HepG2 (cell line): Measurements from ENCODE around the gene UBE2H. TPM values are rescaled to one million over a fixed set of nuclear protein-coding genes. Genes with fewer than 3 reads are reported as not detected.

Experiments
- ATAC-seq: fragments of 200-7000 bp; cut with Tn5 transposase; 3 replicates; pipeline ENCODE4 v1.9.1; 2020; ENCODE audit warnings: mild to moderate bottlenecking, moderate library complexity
- BruUV-seq: library from RNA; stranded (reverse); fragments of 400-500 nt; replicated peaks from 2 replicates; lab custom pipeline; 2021; lab: Mats Ljungman, UMichigan
- CTCF ChIA-PET: fragments of 300-600 bp; formaldehyde crosslinking; extraction: SDS; loops from one replicate; lab custom pipeline; 2021; ENCODE audit warnings: low total read pairs, inconsistent platforms, low intra/inter-chr PET ratio; lab: Yijun Ruan, JAX
- POLR2A ChIA-PET: fragments of 350-600 bp; sonication (Branson Sonifier 250); formaldehyde crosslinking; loops from one replicate; lab custom pipeline; 2020; ENCODE audit warnings: antibody characterized with exemption, inconsistent platforms; lab: Yijun Ruan, JAX
- DNase-seq: peaks from one replicate; pipeline ENCODE4 v3.0.0-alpha.2; 2015; ENCODE audit warnings: low spot score
- FAIRE-seq: peaks from 3 replicates; lab custom pipeline; 2011; peaks lifted over from hg19 to GRCh38; lab: Jason Lieb, UNC
- H2AFZ ChIP-seq: one replicate; pipeline ENCODE4 v1.6.1; 2011; ENCODE audit warnings: low read length, inconsistent platforms
- H3K27ac ChIP-seq: fragments of 300-600 bp; 3 replicates; pipeline ENCODE4 v1.8.0; 2011; ENCODE audit warnings: mixed run types, mild to moderate bottlenecking, mixed read lengths, low read length, inconsistent platforms; ENCODE audit not compliant: insufficient read depth; ENCODE audit errors: extremely low read length
- H3K27me3 ChIP-seq, 2 experiments: fragments of 200-600 bp in 1 of 2; 2 replicates in 1 of 2; 3 replicates in 1 of 2; pipeline versions ENCODE4 v1.6.0 to v1.8.0; 2011; ENCODE audit warnings: low read length in 2 of 2, mild to moderate bottlenecking in 2 of 2, moderate library complexity in 2 of 2, inconsistent platforms in 1 of 2; ENCODE audit not compliant: insufficient read depth in 2 of 2, control insufficient read depth in 1 of 2
- H3K36me3 ChIP-seq, 2 experiments: fragments of 200-600 bp in 1 of 2; replicated peaks in 1 of 2; 2 replicates in 1 of 2; 3 replicates in 1 of 2; pipeline versions ENCODE4 v1.5.1 to v1.8.0; 2011; ENCODE audit warnings: low read length in 2 of 2, inconsistent platforms in 1 of 2; ENCODE audit not compliant: insufficient read depth in 2 of 2, control insufficient read depth in 1 of 2
- H3K4me1 ChIP-seq: 2 replicates; pipeline ENCODE4 v1.5.1; 2012; ENCODE audit warnings: low read length, inconsistent platforms; ENCODE audit not compliant: insufficient read depth
- H3K4me2 ChIP-seq: 2 replicates; pipeline ENCODE4 v1.6.0; 2011; ENCODE audit warnings: low read depth, low read length, inconsistent platforms
- H3K4me3 ChIP-seq, 3 experiments: fragments of 200-600 bp in 1 of 3; sonication (generic), shearing (Covaris generic) in 1 of 3; replicated peaks in 1 of 3; 2 replicates each; pipeline ENCODE4 v1.5.1; 2011 to 2016; ENCODE audit warnings: low read length in 3 of 3, inconsistent platforms in 2 of 3, low read depth in 2 of 3, mild to moderate bottlenecking in 2 of 3, control low read depth in 1 of 3, mixed read lengths in 1 of 3; ENCODE audit not compliant: insufficient read depth in 1 of 3
- H3K79me2 ChIP-seq: one replicate; pipeline ENCODE4 v1.6.1; 2011; ENCODE audit warnings: low read length, inconsistent platforms; ENCODE audit not compliant: insufficient read depth
- H3K9ac ChIP-seq: 2 replicates; pipeline ENCODE4 v1.6.0; 2011; ENCODE audit warnings: mild to moderate bottlenecking, low read depth, low read length, inconsistent platforms; ENCODE audit not compliant: insufficient read depth
- H3K9me3 ChIP-seq: 2 replicates; pipeline ENCODE4 v1.5.1; 2012; ENCODE audit warnings: mild to moderate bottlenecking, low read length
- H4K20me1 ChIP-seq: 2 replicates; pipeline ENCODE4 v1.6.0; 2011; ENCODE audit warnings: inconsistent platforms, mild to moderate bottlenecking, low read length, moderate library complexity; ENCODE audit not compliant: insufficient read depth
- AGO2 ChIP-seq: fragments of 200-400 bp; formaldehyde crosslinking; optimal IDR thresholded peaks from 2 replicates; pipeline ENCODE3; 2017; ENCODE audit warnings: mild to moderate bottlenecking, low read depth, low read length, moderate library complexity
- BHLHE40 ChIP-seq: IDR thresholded peaks from 2 replicates; pipeline ENCODE4 v1.6.1; 2011; ENCODE audit warnings: low read length, improper control_type of control experiment
- RBM22 ChIP-seq: fragments of 200-400 bp; formaldehyde crosslinking; optimal IDR thresholded peaks from 2 replicates; pipeline ENCODE3; 2017; ENCODE audit warnings: mild to moderate bottlenecking, low read length, moderate library complexity
- RFXAP ChIP-seq: sonication (generic); formaldehyde crosslinking; IDR thresholded peaks from 2 replicates; pipeline ENCODE4 v1.4.0; 2020; ENCODE audit warnings: missing genetic modification reagents, borderline replicate concordance
- WIZ ChIP-seq: sonication (generic); formaldehyde crosslinking; IDR thresholded peaks from 2 replicates; pipeline ENCODE4 v1.5.1; 2020; ENCODE audit warnings: mild to moderate bottlenecking, missing genetic modification reagents
- ZNF274 ChIP-seq: sonication (generic); formaldehyde crosslinking; IDR thresholded peaks from 2 replicates; pipeline ENCODE4 v1.5.1; 2020; ENCODE audit warnings: mild to moderate bottlenecking, missing genetic modification reagents
- WGBS: methylation state at CpG from one replicate; pipeline ENCODE4 v1.1.6; 2017; ENCODE audit warnings: low lambda C conversion rate; 5-methylcytosine and 5-hydroxymethylcytosine counted together
- in situ Hi-C: cut with HindIII; loops from 2 replicates; pipeline ENCODE4 v1.10.0; 2017; ENCODE audit warnings: low pct_unique_long_range_greater_than_20kb; ENCODE audit not compliant: extremely low pct_ligation_motif_present
- intact Hi-C: fragments of 100-400 bp; cut with micrococcal nuclease; formaldehyde crosslinking; loops from one replicate; pipeline ENCODE4 v1.10.0; 2022; ENCODE audit not compliant: unreplicated experiment
- polyA plus RNA-seq, 8 experiments: library from polyadenylated mRNA; depleted of rRNA in 3 of 8; stranded (reverse) in 7 of 8; unstranded in 1 of 8; fragments of >200 nt; fragmentation: Illumina TruSeq in 4 of 8; extraction: Trizol in 4 of 8; gene quantifications; 2 replicates each; pipeline versions ENCODE4 v1.2.1 to v1.2.3, GENCODE V29; 2011 to 2016; ENCODE audit warnings: low read depth in 4 of 8, missing spikeins in 1 of 8, mixed read lengths in 1 of 8; ENCODE audit not compliant: insufficient read depth in 1 of 8
- total RNA-seq, 5 experiments: library from RNA; depleted of rRNA; stranded (reverse); fragments of >200 nt; fragmentation: Illumina TruSeq; extraction: Trizol; gene quantifications; 2 replicates each; pipeline ENCODE4 v1.2.3, GENCODE V29; 2016; ENCODE audit warnings: low read depth in 1 of 5
- TF ChIP-seq, protein P1 (sequence below): sonication (generic); formaldehyde crosslinking; IDR thresholded peaks from 2 replicates; pipeline ENCODE4 v1.8.0; 2022; ENCODE audit warnings: missing genetic modification reagents, mild to moderate bottlenecking, inconsistent platforms, borderline replicate concordance

UBE2H gene
- total and polyA plus RNA-seq, 2 of the 13 experiments (the other 11 are each of a cell fraction or from before 2014, with no cell fraction given), result 15.5 to 40.1 TPM

DNA sequence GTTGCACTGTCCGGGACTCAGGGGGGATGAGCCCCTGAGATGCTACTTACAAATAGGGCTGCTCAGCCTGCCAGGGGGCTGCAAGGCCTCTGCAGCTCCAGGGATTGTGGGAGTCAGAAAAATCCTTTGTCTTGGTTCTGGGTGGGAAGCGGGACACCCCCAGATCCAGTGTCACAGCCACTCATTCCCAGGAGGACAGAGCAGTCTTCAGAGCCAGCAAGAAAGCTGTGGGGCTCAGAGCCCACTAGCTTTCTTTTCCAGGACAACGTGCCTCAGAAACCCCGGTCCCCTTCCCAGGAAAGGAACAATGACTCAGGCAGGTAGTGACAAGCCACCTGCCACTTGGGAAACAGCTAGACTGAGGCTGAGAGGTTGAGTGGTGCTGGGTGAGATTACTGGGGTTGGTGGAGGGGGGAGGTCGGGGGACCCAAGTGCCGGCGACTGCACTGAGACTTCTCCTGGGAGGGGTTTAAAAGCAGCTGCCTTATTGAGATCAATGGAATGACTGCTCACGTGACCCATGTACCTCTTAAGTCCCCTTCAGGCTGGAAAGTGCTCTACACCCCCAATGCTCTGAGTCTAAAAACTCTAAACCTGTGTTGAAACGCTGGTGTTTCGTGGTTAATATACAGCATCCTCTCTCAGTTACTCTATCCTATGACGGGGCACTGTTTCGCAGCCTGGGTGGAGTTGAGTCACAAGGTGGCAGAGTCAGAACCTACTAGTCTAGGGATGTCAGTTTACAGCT, 123.6 kb downstream of the UBE2H start:
- no peaks in the 10 kb centered on the region; a peak in 1 of 5 replicates for H3K27me3 ChIP-seq
- in situ Hi-C loops (loop anchor here (5.0 kb wide), 1 partner anchor 167 kb away; no protein-coding TSS in a partner anchor), intact Hi-C loops (no loop called here)
- H3K27ac ChIP-seq, result no peak overlapping the region
- CTCF ChIA-PET, result interaction anchor here (1.7 to 1.9 kb wide), 2 partner anchors 165 to 182 kb away, joined by 12 read pairs; no protein-coding TSS in a partner anchor
- H3K4me3 ChIP-seq, result no peak overlapping the region
- peaks cover 1 to 9% of the 10 kb centered on the region in 2 experiments; a peak in 3 of 5 replicates for H3K36me3 ChIP-seq
- no peak overlapping the region for H3K9ac ChIP-seq
- H3K79me2 ChIP-seq, result no peaks in the 10 kb centered on the region
- FAIRE-seq (no peak), ATAC-seq (no peak), DNase-seq (no peak)
- POLR2A ChIA-PET, result no interaction called here
- H2AFZ ChIP-seq, result no peak overlapping the region
- H3K9me3 ChIP-seq, result no peaks in the 10 kb centered on the region
- H4K20me1 ChIP-seq, result no peaks in the 10 kb centered on the region
- H3K4me2 ChIP-seq, result no peak overlapping the region
- TF ChIP-seq WIZ (no peak), RFXAP (no peak), BHLHE40 (peak; percentile 50; the same call in 1 of the 2 replicates)
- TF ChIP-seq, protein P1, sequence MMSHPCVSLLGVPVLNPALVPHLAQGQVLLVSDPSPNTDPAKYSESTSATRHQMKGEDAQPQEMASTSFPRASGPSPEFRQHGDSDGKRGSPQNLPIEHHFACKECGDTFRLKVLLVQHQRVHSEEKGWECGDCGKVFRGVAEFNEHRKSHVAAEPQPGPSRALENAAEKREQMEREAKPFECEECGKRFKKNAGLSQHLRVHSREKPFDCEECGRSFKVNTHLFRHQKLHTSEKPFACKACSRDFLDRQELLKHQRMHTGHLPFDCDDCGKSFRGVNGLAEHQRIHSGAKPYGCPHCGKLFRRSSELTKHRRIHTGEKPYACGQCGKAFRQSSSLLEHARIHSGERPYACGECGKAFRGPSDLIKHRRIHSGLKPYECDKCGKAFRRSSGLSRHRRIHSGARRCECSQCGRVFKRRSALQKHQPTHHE (CRISPR knock-in tag), result no peak
- WGBS, result 84% methylated on average over 10 of the region's 12 CpGs
- peaks cover 24% of the 10 kb centered on the region for H3K4me1 ChIP-seq
- no TSS peak for BruUV-seq

DNA sequence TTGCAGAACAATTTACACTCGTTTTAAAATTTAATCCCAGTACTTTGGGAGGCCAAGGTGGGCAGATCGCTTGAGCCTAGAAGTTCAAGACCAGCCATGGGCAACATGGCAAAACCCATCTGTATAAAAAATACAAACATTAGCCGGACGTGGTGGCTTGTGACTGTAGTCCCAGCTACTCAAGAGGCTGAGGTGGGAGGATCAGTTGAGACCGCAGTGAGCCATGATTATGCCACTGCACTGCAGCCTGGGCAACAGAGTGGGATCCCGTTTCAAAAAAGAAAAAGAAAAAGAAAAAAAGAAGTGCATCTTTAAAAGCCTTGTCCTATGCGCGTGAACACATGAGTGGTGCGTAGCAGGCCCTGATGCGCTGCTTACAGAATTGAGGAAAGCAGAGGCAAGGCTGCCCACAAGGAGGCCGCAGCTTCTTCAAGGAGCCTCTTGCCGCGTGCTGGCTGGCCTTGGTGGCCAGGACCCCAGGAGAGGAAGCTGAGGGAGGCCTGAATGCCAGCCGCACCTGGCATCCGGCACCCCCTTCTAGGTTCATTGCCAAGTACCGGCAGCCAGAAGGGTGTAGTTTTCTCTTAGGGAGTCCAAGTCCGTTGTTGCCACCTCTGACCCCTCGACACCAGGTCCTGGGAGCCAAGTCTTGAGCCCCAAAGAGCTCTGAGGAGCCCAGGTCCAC, 124.5 kb downstream of the UBE2H start:
- no TSS peak for BruUV-seq
- Histone ChIP-seq H3K27ac (no peak overlapping the region), H3K9ac (no peak overlapping the region), H3K36me3 (peaks cover 1 to 3% of the 10 kb centered on the region in 2 experiments; a peak in 2 of 5 replicates), H3K27me3 (no peaks in the 10 kb centered on the region; a peak in 1 of 5 replicates), H3K4me3 (no peak overlapping the region), H3K4me1 (peaks cover 25% of the 10 kb centered on the region), H4K20me1 (no peaks in the 10 kb centered on the region), H3K9me3 (no peaks in the 10 kb centered on the region), H3K4me2 (no peak overlapping the region), H2AFZ (no peak overlapping the region), H3K79me2 (no peaks in the 10 kb centered on the region)
- CTCF ChIA-PET, result no interaction called here
- TF ChIP-seq AGO2 (peak; percentile 34), ZNF274 (no peak), RBM22 (peak; percentile 61)
- intact Hi-C loops (no loop called here), in situ Hi-C loops (loop anchor here (5.0 kb wide), 1 partner anchor 166 kb away; no protein-coding TSS in a partner anchor)
- WGBS, result 80% methylated on average over 16 of the region's 18 CpGs
- ATAC-seq (no peak), DNase-seq (no peak), FAIRE-seq (no peak)
- POLR2A ChIA-PET, result no interaction called here
